ENCODE measurements around the gene ZNF618. TPM values are rescaled to one million over a fixed set of nuclear protein-coding genes. Genes with fewer than 3 reads are reported as not detected.

ZNF618 gene
- total RNA-seq, 1 donor from 2014 or later, result 51.5 TPM

DNA sequence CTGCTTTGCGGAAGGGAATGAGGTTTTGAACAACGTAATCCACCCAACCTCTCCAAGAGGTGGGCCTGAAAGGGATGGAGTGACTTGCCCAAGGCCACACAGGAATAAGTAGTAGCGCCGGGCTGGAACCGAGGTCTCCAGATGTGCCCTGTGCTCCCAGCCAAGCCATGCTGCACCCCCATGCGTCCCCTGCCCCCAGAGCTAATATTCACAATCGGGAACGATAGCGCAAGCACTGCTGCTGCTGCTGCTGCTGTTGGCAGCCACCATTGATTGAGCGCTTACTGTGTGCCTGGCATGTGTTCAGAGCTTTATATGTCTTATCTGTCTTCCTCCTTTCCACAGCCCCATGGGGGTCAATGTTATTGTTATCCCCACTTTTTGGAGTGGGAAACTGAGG is 158.1 kb downstream of the ZNF618 start:
- DNase-seq (ENCODE audit: extremely low spot score, unreplicated experiment), result no peak
- peaks cover 14% of the 10 kb centered on the region for H3K36me3 Mint-ChIP-seq
- no peaks in the 10 kb centered on the region for H3K4me1 Mint-ChIP-seq (ENCODE audit: unreplicated experiment)
- H3K9me3 Mint-ChIP-seq, result no peaks in the 10 kb centered on the region
- TF ChIP-seq, protein P1, sequence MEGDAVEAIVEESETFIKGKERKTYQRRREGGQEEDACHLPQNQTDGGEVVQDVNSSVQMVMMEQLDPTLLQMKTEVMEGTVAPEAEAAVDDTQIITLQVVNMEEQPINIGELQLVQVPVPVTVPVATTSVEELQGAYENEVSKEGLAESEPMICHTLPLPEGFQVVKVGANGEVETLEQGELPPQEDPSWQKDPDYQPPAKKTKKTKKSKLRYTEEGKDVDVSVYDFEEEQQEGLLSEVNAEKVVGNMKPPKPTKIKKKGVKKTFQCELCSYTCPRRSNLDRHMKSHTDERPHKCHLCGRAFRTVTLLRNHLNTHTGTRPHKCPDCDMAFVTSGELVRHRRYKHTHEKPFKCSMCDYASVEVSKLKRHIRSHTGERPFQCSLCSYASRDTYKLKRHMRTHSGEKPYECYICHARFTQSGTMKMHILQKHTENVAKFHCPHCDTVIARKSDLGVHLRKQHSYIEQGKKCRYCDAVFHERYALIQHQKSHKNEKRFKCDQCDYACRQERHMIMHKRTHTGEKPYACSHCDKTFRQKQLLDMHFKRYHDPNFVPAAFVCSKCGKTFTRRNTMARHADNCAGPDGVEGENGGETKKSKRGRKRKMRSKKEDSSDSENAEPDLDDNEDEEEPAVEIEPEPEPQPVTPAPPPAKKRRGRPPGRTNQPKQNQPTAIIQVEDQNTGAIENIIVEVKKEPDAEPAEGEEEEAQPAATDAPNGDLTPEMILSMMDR (conservative IDR thresholded peaks at IDR 0.05), result no peak
- no peak overlapping the region for H3K27ac Mint-ChIP-seq
- no peaks in the 10 kb centered on the region for H3K27me3 Mint-ChIP-seq
- no peak overlapping the region for H3K4me3 Mint-ChIP-seq

DNA sequence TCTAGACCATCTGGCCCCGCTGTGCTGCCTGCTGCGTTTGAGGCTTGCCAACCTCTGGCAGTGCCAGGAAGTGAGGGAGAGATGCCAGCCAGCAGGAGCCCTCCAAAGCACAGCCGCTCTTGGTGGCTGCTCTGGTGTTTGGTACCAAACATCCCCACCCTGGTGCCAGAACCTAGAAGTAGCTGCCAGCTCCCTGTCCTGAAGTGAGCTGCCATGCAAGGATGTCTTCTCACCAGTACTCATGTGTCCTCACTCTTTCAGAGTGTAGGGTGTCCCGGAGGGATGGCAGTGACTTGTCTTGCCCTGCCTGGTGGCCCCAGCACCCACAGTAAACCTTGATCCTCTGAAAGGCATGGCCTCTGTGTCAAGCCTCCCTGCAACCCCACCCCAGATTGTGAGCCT is 158.6 kb downstream of the ZNF618 start:
- H3K4me1 Mint-ChIP-seq (ENCODE audit: unreplicated experiment), result no peaks in the 10 kb centered on the region
- no peak overlapping the region for H3K27ac Mint-ChIP-seq
- TF ChIP-seq, protein P1 (conservative IDR thresholded peaks at IDR 0.05), result no peak
- peak; percentile 40 for DNase-seq (ENCODE audit: extremely low spot score, unreplicated experiment)
- H3K4me3 Mint-ChIP-seq, result no peak overlapping the region
- no peaks in the 10 kb centered on the region for H3K27me3 Mint-ChIP-seq
- H3K36me3 Mint-ChIP-seq, result peaks cover 11% of the 10 kb centered on the region
- no peaks in the 10 kb centered on the region for H3K9me3 Mint-ChIP-seq

DNA sequence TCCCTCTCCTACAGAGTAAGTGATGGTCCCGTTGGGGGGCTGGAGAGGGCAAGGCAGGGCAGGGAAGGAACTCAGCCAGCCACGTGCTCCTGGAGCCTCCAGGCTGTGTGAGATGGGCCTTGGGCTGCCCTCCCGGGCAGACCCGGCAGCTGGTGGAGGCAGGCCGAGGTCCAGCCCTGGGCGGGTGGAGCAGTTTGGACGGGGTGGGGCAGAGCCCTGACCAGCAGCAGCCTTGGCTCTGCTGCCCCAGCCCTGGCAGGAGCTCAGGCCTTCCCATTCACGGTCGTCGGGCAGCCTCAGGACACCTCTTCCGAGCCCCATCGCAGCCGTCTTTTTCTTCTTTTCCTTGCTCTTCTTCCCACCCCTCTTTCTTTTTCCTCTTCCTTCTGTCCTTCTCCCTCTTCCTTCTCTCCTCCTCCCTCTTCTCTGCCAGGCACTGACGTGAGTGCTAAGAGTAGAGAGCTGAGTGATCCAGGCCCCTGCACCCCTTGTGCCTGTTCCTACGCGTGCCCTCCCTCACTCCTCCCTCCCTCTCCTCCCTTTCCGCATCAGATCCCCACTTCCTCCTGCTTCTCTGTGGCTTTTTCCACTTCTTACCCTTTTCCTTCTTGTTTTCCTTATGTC is 159.2 kb downstream of the ZNF618 start:
- Mint-ChIP-seq H3K27ac (no peak overlapping the region), H3K4me3 (no peak overlapping the region), H3K27me3 (no peaks in the 10 kb centered on the region), H3K36me3 (peaks cover 12% of the 10 kb centered on the region), H3K4me1 (ENCODE audit: unreplicated experiment) (no peaks in the 10 kb centered on the region), H3K9me3 (no peaks in the 10 kb centered on the region)
- DNase-seq (ENCODE audit: extremely low spot score, unreplicated experiment), result peak; percentile 47
- TF ChIP-seq, protein P1 (conservative IDR thresholded peaks at IDR 0.05), result no peak

DNA sequence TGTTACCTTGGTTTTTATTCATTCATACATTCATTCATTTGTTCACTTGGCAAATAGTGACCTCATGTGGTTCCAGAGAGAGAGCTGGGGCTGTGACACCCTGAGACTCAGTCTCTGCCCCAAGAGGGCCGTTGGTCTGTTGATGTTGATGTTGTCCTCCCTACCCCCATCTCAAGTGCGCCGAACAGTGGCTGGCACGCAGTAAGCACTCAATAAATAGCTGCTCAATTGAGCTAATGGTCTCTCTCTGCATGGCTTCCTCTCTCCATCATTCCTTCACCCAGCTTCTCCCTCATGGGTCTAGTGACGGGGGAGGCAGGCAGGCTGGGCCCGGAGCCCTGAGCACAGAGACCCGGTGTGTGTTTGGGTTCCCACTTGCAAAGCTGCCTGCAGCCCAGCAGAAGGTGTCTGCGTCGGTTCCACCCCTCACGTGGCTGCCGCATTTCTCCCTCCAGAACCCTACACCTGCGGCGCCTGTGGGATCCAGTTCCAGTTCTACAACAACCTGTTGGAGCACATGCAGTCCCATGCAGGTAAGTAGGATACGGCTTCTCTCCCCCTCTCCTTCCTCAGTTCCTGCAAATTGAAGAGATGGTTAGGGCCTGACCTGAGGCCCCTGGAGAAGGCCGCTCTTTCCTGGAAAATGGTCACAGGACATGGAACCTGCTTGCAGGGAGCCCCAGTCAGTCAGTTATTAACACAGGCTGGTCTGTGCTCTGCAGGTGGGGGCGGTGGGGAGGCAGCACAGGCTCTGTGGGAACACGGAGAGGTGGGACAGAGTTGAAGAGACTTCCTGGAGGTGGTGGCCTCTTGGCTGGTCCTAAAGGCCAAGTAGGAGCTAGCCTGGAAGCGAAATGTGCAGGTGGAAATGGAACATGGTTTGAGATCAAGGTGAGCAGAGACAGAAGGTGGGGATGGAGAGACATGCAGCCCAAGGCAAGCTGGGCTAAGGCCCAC is 160.0 kb downstream of the ZNF618 start:
- Mint-ChIP-seq H3K4me1 (ENCODE audit: unreplicated experiment) (no peaks in the 10 kb centered on the region), H3K36me3 (peaks cover 12% of the 10 kb centered on the region), H3K9me3 (no peaks in the 10 kb centered on the region), H3K4me3 (no peak overlapping the region), H3K27ac (no peak overlapping the region), H3K27me3 (no peaks in the 10 kb centered on the region)
- TF ChIP-seq, protein P1 (conservative IDR thresholded peaks at IDR 0.05), result no peak
- peak; percentile 48 for DNase-seq (ENCODE audit: extremely low spot score, unreplicated experiment)

DNA sequence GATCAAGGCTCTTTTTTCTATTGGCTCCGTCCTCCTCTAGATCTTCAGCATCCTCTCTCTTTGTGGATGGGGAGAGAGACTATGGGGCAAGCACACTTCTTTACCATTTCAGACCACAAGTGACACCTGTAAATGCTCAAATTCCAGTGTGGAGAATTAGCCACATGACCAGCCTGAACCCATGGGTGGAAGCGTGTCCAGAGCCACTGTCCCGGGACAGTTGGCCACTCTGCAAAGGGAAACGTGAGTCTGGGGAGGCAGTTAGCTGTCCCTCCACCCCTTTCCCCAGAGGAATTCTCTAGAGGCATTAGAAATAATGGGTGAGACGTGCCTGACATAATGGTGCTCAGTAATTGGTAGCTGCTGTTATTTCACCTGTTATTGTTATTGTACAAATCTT is 161.1 kb downstream of the ZNF618 start:
- TF ChIP-seq, protein P1 (conservative IDR thresholded peaks at IDR 0.05), result no peak
- H3K4me3 Mint-ChIP-seq, result no peak overlapping the region
- no peak overlapping the region for H3K27ac Mint-ChIP-seq
- no peaks in the 10 kb centered on the region for H3K27me3 Mint-ChIP-seq
- DNase-seq (ENCODE audit: extremely low spot score, unreplicated experiment), result no peak
- no peaks in the 10 kb centered on the region for H3K9me3 Mint-ChIP-seq
- no peaks in the 10 kb centered on the region for H3K4me1 Mint-ChIP-seq (ENCODE audit: unreplicated experiment)
- H3K36me3 Mint-ChIP-seq, result peaks cover 18% of the 10 kb centered on the region

All from type B pancreatic cell (in vitro differentiated cells).